ENCODE data around the gene ARF1.

The ARF1 gene

DNA sequence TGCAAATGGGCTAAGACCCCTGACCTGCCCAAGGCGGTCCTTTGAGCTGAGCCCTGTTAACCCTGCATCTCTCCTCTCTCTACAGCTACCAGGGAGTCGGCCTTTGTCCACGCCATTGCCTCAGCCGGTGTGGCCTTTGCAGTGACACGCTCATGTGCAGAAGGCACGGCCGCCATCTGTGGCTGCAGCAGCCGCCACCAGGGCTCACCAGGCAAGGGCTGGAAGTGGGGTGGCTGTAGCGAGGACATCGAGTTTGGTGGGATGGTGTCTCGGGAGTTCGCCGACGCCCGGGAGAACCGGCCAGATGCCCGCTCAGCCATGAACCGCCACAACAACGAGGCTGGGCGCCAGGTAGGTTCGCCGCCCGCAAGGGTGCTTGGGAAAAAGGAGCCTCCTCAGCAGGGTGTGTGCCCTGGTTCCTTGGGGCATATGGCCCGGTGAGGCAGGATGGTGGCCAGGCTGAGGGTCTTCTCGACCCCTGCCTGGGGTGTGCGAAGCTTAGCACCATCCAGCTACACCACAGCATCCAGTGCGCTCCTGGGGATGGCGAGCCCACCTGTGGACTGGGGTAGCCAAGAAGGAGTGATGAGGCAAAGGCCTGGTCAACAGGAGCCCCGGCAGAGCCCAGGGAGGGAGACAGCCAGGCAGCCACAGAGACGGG, 31.8 kb upstream of the ARF1 start:
- DNase-seq (ENCODE audit: low read depth in 2 of 2), result no peak

DNA sequence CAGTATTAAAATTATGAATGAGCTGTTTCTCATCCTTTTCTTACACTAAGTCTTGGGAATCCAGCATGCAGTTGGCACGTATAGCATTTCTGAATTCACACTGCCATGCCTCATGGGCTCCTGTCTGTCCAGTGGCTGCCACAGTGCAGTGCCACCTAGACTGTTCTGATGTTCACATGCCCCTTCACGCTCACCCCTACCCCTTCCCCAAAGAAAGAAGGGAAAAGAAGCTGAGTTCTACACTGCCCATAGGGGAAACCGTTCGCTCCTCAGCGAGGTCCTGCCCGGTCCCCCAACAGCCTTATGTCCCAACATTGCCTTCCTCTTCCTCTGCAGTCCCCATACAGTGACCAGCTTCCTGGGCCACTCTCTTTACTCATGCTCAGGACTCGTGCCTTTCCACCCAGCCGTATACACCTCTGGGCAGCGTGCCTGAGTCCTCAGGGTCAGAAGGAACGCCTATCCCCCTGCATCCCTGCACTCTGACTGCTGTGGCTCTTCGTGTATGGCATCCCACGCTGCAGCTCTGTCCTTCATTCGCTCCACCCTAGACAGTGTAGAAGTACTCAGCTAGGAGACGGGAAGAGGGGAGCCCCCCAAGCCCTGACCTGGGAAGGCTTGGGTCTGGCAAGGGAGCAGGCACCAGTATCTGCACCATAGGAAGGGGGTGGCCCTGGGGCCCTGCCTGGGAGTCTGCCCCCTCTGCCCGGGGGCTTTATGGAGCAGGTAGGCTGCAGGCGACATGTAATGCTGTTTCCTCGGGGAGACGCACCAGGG, 24.1 kb upstream of the ARF1 start:
- no peak for DNase-seq (ENCODE audit: low read depth in 2 of 2)

- DNase-seq (ENCODE audit: low read depth in 2 of 2), result no peak
Observed at GRCh38 chr1:228058949-228059633, 23.4 kb upstream of the ARF1 start.

GRCh38 chr1:228059634-228060457, 22.7 kb upstream of the ARF1 start:
- DNase-seq (ENCODE audit: low read depth in 2 of 2), result peak; percentile 72 to 85

DNA sequence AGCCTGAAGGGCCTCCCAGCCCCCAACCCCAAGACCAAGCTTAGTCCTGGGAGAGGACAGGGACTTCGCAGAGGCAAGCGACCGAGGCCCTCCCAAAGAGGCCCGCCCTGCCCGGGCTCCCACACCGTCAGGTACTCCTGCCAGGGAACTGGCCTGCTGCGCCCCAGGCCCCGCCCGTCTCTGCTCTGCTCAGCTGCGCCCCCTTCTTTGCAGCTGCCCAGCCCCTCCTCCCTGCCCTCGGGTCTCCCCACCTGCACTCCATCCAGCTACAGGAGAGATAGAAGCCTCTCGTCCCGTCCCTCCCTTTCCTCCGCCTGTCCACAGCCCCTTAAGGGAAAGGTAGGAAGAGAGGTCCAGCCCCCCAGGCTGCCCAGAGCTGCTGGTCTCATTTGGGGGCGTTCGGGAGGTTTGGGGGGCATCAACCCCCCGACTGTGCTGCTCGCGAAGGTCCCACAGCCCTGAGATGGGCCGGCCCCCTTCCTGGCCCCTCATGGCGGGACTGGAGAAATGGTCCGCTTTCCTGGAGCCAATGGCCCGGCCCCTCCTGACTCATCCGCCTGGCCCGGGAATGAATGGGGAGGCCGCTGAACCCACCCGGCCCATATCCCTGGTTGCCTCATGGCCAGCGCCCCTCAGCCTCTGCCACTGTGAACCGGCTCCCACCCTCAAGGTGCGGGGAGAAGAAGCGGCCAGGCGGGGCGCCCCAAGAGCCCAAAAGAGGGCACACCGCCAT, 21.9 kb upstream of the ARF1 start:
- DNase-seq (ENCODE audit: low read depth in 2 of 2), result no peak

GRCh38 chr1:228061411-228062084, 21.0 kb upstream of the ARF1 start:
- no peak for DNase-seq (ENCODE audit: low read depth in 2 of 2)

DNA sequence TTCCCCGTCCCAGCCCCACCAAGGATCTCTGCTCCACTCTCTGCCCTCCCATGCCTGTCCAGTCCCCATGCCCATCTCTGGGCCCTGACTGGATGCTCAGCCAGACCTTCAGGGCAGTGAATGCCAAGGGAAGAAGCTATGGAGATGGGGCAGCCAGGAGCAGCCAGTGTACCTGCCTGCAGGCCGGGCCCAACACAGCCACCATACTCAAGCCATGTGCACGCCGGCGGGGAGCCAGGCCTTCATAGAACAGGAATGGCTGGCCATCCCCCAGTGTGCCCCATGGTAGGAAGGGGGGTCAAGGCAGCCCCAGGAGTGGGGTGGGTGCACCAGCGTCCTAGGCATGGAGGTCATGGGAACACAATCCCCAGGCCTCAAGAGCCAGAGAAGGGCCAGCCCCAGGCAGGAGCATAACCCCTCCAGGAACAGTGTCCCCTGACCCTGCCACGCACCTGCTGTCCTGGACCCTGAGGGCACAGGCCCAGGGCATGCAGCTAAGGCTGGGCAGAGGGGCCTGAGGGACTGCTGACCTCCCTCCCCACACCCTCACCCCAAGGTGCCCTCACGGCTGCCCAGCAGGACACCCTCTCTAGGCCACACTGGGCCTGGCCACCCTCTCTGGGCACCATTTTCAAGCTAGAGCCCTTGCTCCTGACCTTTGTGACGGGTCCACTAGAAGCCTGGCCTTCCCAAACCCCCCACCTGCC, 20.3 kb upstream of the ARF1 start:
- no peak for DNase-seq (ENCODE audit: low read depth in 2 of 2)

DNA sequence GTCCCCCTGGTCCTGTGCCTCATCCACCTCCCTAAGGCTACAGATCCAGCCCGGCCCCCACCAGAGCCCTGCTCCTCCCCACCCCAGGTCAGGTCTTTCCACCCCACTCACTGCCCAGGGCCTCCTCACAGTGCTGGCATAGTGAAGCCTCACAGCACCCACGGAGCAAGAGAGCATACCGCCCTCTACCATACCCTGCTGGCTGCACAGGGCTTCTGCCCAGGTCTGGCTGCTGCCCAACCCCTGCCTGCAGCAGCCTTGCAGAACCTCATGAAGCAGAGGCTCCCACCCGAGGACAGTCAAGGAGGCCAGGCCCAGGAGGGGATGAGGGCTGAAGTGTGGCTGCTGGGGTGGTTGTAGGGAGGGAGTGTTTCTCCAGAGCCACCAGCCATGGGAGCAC, 19.7 kb upstream of the ARF1 start:
- no peak for DNase-seq (ENCODE audit: low read depth in 2 of 2)

- no peak for DNase-seq (ENCODE audit: low read depth in 2 of 2)
Observed at GRCh38 chr1:228063251-228064191, 19.0 kb upstream of the ARF1 start.

- DNase-seq (ENCODE audit: low read depth in 2 of 2), result no peak
Observed at GRCh38 chr1:228064296-228064695, 18.2 kb upstream of the ARF1 start.

GRCh38 chr1:228064741-228065542, 17.6 kb upstream of the ARF1 start:
- DNase-seq (ENCODE audit: low read depth in 2 of 2), result no peak

DNA sequence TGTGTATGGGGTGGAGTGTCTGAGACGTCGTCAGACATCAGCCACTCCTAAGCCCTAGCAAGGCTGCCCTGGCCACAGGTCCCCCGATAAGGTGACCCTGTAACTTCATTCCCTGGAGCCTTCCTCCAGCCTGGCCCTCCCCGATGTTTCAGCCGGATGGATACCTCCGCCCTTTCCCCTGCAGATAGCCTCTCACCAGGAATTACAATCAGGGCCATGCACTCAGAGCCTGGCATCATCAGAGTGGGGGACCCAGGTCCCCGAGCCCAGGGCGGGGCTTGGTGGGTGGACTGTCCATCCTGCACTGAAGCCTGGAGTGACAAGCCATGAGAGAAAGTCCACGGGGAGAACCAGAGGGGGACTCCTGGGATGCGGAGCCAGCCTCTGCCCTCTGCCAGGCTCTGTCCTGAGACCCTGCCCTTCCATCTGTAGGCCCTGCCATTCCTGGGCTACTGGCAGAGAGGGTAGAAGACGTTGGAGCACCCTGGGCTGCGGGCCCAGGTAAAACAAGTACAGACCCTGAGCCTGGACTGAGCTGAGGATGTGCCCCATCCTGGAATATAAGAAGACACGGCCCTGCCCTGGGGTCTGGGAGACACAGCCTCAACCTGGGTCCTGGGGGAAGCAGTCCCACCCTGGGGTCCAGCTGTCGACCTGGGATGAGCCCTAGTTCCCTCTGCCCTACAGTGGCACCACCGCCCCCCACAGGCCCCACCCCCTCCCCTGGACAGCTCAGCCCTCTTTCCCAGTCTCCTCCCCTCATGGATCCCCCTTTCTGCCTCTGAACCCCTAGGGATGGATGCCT, 16.8 kb upstream of the ARF1 start:
- no peak for DNase-seq (ENCODE audit: low read depth in 2 of 2)

GRCh38 chr1:228066416-228066815, 16.1 kb upstream of the ARF1 start:
- DNase-seq (ENCODE audit: low read depth in 2 of 2), result no peak

DNA sequence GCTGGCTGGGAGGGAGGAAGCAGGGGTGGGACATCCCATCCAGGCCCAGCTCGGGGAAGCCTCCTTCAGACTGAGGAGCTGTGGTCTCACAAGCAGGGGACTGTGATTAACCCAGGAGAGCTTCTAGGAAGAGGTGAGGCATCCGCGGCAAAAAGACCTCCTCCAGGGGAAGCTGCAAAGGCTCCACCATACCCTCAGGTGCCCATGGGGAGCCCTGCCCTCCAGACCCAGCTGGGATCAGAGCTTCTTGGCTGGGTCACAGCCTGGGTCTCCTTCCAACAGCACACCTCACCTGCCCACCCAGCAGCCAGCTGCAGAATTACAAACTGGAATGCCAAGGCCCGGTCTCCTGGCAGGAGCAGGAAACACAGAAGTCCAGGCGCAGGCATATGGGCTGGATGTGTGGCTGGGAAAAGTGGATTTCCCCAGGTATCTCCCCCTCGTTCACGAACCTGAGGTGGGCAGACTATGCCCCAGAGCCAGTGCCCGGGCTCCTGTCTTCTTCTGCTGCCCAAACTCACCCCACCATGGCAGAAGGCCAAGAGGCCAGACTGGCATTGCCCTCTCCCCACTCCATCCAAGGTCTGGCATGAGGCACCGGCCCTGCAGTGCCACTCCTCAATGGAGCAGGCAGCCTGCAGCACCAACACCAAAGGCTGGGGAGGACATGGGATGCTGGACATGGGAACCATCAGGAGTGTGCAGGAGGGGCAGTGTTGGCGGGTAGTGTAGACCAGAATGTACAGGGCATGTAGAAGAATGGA, 15.4 kb upstream of the ARF1 start:
- no peak for DNase-seq (ENCODE audit: low read depth in 2 of 2)

DNA sequence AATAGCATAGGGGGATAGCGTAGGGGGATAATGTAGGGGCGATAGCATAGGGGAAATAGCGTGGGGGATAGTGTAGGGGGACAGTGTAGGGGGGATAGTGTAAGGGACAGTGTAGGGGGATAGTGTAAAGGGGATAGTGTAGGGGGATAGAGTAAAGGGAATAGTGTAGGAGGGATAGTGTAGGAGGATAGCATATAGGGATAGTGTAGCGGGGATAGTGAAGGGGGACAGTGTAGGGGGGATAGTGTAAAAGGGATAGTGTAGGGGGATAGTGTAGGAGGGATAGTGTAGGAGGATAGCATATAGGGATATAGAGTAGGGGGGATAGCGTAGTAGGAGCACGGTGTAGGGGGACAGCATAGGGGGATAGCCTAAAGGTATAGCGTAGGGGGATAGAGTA, 14.1 kb upstream of the ARF1 start:
- no peak for DNase-seq (ENCODE audit: low read depth in 2 of 2)

DNA sequence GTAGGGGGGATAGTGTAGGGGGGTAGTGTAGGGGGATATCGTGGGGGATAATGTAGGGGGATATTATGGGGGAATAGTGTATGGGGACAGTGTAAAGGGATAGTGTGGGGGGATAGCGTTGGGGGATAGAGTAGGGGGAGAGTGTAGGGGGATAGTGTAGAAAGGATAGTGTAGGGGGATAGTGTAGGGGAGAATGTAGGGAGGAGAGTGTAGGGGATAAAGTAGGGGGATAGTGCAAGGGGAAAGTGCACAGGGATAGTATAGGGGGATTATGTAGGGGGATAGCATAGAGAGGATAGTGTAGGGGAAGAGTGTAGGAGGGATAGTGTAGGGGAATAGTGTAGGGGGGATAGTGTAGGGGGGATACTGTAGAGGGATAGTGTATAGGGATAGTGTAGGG, 12.3 kb upstream of the ARF1 start:
- DNase-seq (ENCODE audit: low read depth in 2 of 2), result no peak

- no peak for DNase-seq (ENCODE audit: low read depth in 2 of 2)
Observed at GRCh38 chr1:228070851-228071250, 11.7 kb upstream of the ARF1 start.

Measured in stimulated activated CD4-positive, alpha-beta T cell treated with anti-CD3 and anti-CD28 coated beads, Interleukin-15, amount 100 ng/mL, for 48 hours (primary cell).